ENCODE measurements around the gene OR1I1.

OR1I1 gene

GRCh38 chr19:15118789-15119494 lies 36.9 kb downstream of the OR1I1 start:
- TF ChIP-seq, protein P1, sequence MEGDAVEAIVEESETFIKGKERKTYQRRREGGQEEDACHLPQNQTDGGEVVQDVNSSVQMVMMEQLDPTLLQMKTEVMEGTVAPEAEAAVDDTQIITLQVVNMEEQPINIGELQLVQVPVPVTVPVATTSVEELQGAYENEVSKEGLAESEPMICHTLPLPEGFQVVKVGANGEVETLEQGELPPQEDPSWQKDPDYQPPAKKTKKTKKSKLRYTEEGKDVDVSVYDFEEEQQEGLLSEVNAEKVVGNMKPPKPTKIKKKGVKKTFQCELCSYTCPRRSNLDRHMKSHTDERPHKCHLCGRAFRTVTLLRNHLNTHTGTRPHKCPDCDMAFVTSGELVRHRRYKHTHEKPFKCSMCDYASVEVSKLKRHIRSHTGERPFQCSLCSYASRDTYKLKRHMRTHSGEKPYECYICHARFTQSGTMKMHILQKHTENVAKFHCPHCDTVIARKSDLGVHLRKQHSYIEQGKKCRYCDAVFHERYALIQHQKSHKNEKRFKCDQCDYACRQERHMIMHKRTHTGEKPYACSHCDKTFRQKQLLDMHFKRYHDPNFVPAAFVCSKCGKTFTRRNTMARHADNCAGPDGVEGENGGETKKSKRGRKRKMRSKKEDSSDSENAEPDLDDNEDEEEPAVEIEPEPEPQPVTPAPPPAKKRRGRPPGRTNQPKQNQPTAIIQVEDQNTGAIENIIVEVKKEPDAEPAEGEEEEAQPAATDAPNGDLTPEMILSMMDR (IDR thresholded peaks at IDR 0.05; ENCODE audit: low read depth, low read length) = no peak
- no peak for DNase-seq (ENCODE audit: extremely low read depth, low read depth)

GRCh38 chr19:15120135-15121026 lies 38.4 kb downstream of the OR1I1 start:
- DNase-seq (ENCODE audit: extremely low read depth, low read depth) = no peak
- TF ChIP-seq, protein P1 (IDR thresholded peaks at IDR 0.05; ENCODE audit: low read depth, low read length) = no peak; the same call in 1 of the 2 replicates

- TF ChIP-seq, protein P1 (IDR thresholded peaks at IDR 0.05; ENCODE audit: low read depth, low read length) = no peak
Observed at GRCh38 chr19:15122331-15123030, 40.5 kb downstream of the OR1I1 start.

DNA sequence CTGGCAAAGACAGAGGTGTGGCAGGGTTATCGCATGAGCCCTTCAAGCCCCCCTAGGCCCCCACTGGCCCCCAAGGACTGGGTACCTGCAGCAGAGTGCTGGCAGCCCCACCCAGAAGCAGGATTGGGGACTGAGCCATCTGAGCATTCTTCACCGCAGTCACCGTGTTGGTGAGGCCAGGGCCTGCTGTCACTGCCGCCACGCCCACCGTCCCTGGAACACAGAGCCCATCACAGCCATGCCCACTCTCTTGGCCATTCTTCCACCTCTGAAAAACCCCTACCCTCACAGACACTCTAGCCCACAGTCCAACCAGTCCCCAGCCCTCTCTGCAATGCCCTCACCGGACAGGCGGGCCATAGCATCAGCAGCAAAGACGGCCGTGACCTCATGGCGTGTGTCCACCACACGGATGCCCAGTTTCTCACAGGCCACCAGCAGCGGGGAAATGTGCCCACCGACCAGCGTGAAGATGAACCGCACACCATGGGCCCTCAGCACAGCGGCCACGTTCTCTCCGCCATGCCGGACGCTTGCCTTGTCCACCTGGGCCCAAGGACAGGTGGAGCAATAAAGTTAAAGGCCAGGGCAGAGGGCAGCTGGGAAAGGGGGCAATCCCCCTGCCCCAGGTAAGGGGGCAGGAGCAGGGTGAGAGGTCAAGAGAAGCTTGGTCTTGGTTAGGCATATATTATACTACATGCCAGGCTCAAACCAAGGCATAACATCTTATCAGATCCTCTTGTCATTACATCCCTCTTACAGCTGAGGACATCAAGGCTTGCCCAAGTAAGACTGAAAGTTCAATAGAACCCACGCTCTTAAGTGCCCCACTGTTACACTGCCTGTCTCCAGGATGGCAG lies 41.2 kb downstream of the OR1I1 start:
- no peak for DNase-seq (ENCODE audit: extremely low read depth, low read depth)
- TF ChIP-seq, protein P1 (IDR thresholded peaks at IDR 0.05; ENCODE audit: low read depth, low read length) = no peak

More at GRCh38 chr19:15122331-15123030, 40.5 kb downstream of the OR1I1 start:
- DNase-seq (ENCODE audit: extremely low read depth, low read depth) = no peak

GRCh38 chr19:15123900-15124299 lies 41.9 kb downstream of the OR1I1 start:
- DNase-seq (ENCODE audit: extremely low read depth, low read depth) = no peak
- TF ChIP-seq, protein P1 (IDR thresholded peaks at IDR 0.05; ENCODE audit: low read depth, low read length) = no peak

DNA sequence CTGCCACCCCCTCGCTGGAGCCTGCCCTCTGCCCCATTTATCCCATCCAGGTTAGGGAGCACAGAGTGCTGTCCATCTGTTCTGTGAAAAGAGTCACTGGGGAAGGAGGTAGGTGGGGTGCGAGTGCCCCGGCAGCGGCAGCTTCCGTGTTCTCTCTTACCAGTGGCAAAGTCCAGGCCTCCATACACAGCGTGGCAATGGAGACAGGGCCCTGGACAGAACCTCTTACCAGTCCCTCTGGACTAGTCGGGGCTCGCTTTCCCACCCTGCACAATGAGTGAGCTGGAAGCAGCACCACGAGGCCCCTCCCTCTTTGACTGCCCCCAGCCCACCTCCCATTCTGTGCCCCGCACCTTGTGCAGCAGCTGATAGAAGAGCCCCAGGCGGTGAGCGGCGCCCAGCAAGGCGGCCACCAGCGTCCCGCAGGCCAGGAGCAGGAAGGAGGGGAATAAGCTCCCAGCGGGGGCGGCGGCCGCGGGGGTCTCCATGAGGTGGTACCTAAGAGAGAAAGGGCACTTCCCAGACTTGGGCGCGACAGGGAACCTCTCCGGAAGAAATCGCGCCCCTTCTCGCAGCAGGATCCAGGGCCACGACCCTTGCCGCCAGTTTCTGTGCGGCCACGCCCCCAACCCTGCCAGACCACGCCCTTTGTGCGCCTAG lies 42.7 kb downstream of the OR1I1 start:
- TF ChIP-seq, protein P1 (IDR thresholded peaks at IDR 0.05; ENCODE audit: low read depth, low read length) = no peak
- DNase-seq (ENCODE audit: extremely low read depth, low read depth) = no peak
